Vagina (tissue), 2 donors: ENCODE measurements around the gene PTPN9.

Experiments
- CTCF ChIP-seq, 3 experiments: fragments of 450-650 bp in 2 of 3; fragments of 200-600 bp in 1 of 3; sonication (generic) in 1 of 3; IDR thresholded peaks; one replicate each; pipeline ENCODE4 v1.5.1; 2017 to 2019; ENCODE audit warnings: antibody characterized with exemption in 3 of 3, mild to moderate bottlenecking in 2 of 3, moderate library complexity in 2 of 3
- POLR2A ChIP-seq, 2 donors: fragments of 450-650 bp; IDR thresholded peaks; one replicate each; pipeline ENCODE4 v1.6.1; 2017; ENCODE audit warnings: antibody characterized with exemption in 2 of 2, mild to moderate bottlenecking in 2 of 2, moderate library complexity in 2 of 2
- POLR2AphosphoS5 ChIP-seq, 2 donors: sonication (generic); formaldehyde crosslinking; IDR thresholded peaks; one replicate each; pipeline ENCODE4 v1.9.0; 2017; ENCODE audit warnings: antibody characterized with exemption in 2 of 2, mild to moderate bottlenecking in 2 of 2, low read depth in 1 of 2; ENCODE audit not compliant: insufficient read depth in 1 of 2

- TF ChIP-seq CTCF (IDR thresholded peaks at IDR 0.05) (no peak), POLR2AphosphoS5 (IDR thresholded peaks at IDR 0.05; ENCODE audit: insufficient read depth in 1 of 2, low read depth in 1 of 2) (no peak), POLR2A (IDR thresholded peaks at IDR 0.05) (no peak)
Measured at GRCh38 chr15:75428152-75428551, 151.0 kb downstream of the PTPN9 start.
